Uterus (tissue), 2 donors: ENCODE results near the gene CDK10.

Experiments used
- CTCF ChIP-seq, 4 experiments: fragments of 200-600 bp in 2 of 4; fragments of 450-650 bp in 2 of 4; sonication (generic) in 2 of 4; IDR thresholded peaks; one replicate each; pipeline ENCODE4 v1.5.1; 2016 to 2019; ENCODE audit warnings: antibody characterized with exemption in 4 of 4, mild to moderate bottlenecking in 2 of 4, moderate library complexity in 1 of 4
- POLR2A ChIP-seq, 2 donors: fragments of 450-650 bp; IDR thresholded peaks; one replicate each; pipeline ENCODE4 v1.6.1; 2016; ENCODE audit warnings: antibody characterized with exemption in 2 of 2, mild to moderate bottlenecking in 1 of 2, moderate library complexity in 1 of 2

GRCh38 chr16:89689142-89689541, 2.7 kb downstream of the CDK10 start:
- TF ChIP-seq CTCF (IDR thresholded peaks at IDR 0.05) (no peak), POLR2A (IDR thresholded peaks at IDR 0.05) (no peak)
